Measurements from ENCODE around the gene CCDC74A.

- TF ChIP-seq, protein P1, sequence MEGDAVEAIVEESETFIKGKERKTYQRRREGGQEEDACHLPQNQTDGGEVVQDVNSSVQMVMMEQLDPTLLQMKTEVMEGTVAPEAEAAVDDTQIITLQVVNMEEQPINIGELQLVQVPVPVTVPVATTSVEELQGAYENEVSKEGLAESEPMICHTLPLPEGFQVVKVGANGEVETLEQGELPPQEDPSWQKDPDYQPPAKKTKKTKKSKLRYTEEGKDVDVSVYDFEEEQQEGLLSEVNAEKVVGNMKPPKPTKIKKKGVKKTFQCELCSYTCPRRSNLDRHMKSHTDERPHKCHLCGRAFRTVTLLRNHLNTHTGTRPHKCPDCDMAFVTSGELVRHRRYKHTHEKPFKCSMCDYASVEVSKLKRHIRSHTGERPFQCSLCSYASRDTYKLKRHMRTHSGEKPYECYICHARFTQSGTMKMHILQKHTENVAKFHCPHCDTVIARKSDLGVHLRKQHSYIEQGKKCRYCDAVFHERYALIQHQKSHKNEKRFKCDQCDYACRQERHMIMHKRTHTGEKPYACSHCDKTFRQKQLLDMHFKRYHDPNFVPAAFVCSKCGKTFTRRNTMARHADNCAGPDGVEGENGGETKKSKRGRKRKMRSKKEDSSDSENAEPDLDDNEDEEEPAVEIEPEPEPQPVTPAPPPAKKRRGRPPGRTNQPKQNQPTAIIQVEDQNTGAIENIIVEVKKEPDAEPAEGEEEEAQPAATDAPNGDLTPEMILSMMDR (IDR thresholded peaks at IDR 0.05) = no peak
- no peak for TF ChIP-seq ZFX (IDR thresholded peaks at IDR 0.05; ENCODE audit: borderline replicate concordance)
Observed at GRCh38 chr2:131572175-131572574, 44.5 kb downstream of the CCDC74A start.
